Inferior parietal cortex (tissue), 1 donor: ENCODE results near the gene HOXB1.
"Not testable (repeated sequence)": the region's sequence is repeated elsewhere in the genome, so short reads cannot be mapped to it uniquely, and the experiment has no call there.

ENCODE experiments used
- DNase-seq: peaks from one replicate; pipeline ENCODE4 v3.0.0-alpha.2; 2016; ENCODE audit errors: extremely low spot score

The HOXB1 gene

DNA sequence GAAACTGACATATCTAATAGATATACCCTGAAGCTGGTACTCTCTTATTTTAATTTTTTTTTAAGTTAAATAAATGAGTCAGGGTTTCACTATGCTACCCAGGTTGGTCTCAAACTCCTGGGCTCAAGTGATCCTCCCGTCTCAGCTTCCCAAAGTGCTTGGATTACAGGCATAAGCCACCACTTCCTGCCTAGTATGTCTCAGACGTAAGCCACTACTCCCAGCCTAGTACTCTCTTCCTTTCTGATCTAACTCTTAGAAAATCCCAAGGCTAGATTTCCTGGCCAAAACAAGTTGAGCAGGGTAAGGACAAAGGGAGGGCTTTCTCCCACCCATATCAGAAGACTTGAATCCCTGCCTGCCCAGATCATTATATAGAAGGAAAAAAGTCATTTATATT is 33.7 kb downstream of the HOXB1 start:
- no peak for DNase-seq

DNA sequence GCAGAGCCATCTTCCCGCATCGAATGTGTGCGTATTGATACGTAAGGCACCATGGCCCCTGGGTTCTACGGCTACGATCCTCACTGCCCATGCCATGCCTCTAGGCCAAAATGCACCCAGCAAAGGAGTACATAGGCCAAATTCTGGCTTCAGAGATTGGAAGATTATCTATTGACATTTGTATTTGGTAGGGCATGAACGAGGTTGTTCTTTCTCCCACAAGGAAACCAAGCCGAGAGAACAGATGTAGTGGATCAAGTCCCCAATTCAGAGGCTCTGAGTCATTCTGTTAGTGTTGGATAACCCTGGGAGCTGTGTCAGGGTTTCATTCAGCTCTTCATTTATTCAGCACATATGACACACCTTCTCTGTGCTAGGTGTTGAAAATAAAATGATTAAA is 36.5 kb downstream of the HOXB1 start:
- DNase-seq = no peak

DNA sequence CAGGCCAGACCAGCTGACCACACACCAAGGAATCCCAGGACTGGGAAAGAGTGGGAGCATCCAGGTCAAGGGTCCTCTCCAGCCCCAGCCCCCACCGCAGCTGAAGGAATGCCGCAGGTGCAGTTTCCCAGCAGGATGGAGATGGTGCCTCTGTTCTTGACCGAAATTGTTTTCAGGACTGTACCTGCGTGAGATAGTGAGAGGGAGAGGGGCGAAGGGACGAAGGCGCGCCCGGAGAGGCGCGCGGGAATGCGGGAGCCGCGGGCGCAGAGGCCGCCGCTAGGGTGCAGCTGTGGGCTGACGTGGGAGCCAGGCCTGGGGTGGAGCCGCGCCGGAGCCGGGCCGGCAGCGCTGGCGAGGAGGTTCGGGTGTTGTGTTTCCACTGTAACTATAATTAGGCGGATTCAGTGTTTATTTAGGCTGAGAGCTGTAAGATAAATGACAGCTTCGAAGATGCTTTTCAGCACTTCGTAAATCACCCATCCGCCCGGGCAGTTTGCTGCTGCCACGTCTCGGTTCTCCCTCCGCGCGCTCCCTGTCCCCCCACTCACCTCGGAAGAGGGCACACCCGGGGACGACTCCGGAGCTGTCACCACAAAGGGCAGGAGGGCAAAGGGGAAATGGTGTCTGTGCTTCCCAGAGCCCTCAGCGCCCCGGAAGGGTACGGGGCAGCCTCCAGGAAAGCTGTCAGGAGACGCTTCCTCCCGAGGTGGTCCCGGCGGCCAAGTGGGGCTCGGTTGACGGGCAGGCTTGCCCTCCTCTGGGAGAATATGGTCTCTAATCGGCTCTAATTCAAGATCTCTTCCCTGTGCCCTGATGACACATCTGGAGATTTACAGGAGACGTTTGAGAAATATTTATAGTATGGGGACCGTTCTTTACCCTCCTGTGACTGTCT is 38.2 kb downstream of the HOXB1 start:
- DNase-seq = no peak

DNA sequence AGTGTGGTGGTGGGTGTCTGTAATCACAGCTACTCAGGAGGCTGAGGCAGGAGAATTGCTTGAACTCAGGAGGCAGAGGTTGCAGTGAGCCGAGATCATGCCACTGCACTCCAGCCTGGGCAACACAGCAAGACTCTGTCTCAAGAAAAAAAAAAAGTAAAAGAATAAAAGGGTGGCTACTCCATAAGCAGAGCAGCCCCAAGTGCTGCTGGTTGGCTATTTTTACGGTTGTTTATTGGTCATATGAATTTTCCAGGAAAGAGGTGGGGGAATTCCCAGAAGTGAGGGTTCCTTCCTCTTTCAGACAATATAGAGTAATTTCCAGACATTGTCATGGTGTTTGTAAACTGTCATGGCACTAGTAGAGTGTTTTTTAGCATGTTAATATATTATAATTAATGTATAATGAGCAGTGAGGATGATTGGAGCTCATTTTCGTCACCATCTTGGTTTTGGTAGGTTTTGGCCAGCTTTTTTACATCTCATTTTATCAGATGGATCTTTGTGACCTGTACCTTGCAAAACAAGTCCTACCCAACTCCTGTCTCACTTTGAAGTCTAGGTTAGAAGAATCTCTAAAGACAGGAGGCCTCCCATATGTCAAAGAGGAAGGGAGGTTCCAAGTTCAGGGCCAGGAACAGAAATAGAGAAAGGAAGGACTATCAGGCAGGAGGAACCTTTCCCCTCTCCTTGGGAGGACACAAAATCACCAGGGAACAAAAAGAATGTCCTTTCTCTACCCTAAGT is 39.1 kb downstream of the HOXB1 start:
- DNase-seq = no peak

DNA sequence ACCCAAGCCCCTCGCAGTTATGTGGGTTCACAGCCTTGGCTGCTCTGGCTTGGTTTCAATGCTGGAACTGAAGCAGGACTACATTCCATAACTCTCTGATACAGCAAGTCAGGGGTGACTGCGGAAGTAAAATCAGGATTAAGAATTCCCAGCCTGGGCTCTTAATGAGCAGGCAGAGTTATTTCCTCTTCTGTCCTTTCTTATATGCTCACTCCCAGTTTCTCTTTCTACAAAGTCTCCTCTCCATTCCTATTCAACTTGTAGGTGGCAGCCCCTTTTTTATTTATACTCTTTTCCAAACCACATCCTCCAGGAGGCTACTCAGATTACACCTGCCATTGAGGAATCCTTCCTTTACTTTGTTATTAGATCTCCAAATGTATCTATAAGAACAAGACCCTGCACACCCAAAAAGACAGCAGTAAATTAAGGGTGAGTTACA is 40.3 kb downstream of the HOXB1 start:
- DNase-seq = no peak

DNA sequence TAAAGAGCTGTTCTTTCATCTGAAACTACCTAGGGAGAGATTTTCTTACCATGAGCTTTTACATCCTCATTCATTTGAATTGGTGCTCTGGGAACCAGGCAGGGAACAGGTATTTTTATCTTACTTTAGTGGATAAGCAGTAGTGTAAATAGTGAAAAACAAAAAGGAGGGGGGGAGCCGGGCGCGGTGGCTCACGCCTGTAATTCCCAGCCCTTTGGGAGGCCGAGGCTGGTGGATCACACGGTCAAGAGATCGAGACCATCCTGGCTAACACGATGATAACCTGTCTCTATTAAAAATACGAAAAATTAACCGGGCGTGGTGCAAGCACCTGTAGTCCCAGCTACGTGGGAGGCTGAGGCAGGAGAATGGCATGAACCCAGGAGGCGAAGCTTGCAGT is 41.0 kb downstream of the HOXB1 start:
- DNase-seq = no peak

DNA sequence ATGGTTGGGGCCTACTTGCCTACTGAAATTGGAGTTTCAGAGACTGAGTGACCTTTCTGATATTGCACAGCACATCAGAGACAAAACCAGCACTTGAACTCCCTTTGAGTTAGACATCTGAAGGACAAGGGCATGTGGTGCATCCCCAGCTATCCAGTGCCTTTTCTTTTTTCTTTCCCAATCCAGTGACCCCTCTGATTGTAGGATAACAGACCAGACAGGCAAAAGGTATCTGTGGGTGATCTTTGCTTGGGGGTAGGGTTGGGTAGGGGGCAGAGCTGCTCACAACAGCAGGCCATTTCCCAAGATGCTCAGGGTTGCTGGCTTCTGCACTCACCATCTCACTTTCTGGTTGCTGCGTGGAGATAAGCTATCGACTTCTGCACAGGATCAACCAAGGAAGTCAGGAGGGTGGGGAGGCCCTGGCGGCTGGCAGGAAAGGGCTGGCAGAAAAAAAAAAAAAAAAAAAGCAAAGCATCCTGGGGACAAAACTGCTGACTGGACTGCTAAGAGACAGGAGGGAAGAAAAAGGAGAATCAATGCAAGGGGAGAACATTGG is 42.2 kb downstream of the HOXB1 start:
- no peak for DNase-seq

DNA sequence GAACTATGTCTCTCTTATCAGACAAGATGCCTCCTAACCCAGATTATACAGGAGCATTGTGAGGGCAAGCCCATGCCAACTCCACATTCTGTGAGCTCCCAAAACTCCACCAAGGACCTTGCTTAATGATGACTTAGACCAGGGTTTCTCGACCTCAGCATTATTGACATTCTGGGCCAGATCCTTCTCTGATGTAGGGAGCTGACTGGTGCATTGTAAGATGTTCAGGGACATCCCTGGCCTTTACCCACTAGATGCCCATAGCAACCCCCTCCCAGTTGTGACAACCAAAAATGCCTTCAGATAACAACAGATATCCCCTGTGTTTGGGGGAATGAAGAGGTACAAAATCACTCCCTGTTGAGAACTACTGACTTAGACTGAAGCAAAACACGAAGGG is 43.6 kb downstream of the HOXB1 start:
- no peak for DNase-seq

DNA sequence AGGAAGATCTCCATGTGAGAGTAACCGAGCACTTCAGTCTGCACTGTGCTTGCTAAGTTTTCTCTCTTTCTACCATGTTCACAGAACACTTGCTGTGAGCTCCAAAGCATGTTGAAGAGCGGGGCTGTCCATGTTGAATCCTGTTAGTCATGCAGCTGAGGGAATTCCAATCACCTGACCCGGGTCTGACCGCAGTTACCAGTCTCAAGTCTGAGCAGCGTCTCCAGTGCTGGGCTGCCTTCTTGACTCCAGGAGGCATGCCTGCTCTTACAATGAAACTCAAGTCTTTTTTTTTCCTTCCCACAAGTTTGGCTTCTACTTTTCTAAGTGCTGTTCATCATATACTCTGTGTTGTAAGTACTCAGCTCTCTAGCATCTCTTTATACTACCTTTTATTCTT is 44.3 kb downstream of the HOXB1 start:
- DNase-seq = no peak

DNA sequence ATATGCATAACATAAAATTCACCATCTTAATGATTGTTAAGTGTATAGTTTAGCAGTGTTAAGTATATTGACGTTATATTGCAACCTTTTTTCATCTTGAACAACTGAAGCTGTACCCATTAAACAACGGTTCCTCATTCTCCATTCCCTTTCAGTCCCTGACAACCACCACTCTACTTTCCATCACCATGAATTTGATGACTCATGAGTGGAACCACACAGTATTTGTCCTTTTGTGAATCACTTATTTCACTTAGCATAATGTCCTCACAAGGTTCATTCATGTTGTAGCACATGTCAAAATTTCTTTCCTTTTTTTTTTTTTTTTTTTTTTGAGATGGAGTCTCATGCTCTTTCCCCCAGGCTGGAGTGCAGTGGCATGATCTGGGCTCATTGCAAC is 46.0 kb downstream of the HOXB1 start:
- no peak for DNase-seq

DNA sequence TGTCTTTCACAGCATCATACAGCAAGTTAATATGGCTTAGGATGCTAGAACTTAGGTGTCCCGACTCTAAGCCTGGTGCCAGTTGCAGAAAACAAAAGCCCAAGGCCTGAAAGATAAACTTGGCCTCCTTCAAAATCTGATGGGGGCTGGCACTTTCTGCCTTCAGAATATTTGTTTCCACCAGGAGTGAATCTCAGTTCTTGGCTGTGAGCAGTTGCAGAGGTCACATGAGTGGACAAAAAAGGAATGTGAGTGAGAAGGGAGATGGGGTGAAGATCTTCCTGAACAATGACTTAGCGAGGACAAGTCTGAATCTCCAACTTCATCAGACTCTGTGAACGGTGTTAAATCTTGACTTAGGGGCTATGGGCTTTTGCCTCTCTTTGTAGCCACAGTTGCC is 46.6 kb downstream of the HOXB1 start:
- DNase-seq = no peak

DNA sequence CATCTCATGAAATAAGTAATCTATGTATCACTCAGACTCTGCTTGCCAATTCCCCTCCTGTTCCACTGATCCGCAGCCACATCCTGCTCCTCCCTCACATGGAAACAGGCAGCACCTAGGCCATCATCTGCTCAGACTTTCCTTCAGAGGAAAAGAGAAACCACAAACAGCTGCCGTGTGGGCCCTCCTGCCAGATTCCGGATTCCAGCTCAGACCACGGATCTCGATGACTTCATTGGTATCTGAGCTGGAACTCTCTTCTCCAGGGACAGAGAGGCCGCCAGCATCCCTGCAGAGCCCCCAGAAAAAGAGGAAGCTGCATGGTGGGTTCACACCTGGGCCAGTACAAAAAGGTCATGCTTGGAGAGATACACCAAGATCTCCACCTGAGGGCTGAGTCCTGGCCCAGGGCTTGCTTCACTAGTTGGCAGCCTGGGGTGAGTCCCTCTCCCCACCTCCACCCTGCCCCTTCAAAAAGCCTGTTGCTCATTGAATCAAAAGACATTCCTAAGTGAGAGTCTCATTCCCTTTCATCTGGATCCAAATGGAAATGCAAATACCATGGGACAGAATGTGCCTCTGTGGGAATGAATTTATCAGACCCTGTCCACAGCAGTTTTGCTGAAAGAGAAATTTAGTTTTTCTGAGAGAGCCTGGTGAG is 47.2 kb downstream of the HOXB1 start:
- DNase-seq = no peak

DNA sequence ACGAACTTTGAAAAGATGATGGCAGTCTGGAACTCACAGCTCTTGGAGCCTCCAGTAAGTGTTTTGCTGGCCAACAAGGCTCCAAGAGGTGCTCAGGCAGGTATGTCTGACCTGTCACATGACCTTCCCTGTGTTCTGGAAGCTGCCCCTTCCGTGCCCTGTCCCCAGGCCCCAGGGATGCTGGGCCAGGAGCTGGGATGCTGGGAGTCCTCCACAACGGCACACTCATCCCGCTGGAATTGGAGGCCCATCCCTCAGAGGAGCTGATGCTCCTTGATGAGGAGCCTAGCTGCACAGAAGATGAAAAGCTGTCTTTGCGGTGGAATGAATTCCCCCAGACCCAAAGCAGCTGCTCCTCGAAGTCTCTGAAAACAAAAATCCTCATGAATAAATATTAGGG is 47.8 kb downstream of the HOXB1 start:
- DNase-seq = no peak

DNA sequence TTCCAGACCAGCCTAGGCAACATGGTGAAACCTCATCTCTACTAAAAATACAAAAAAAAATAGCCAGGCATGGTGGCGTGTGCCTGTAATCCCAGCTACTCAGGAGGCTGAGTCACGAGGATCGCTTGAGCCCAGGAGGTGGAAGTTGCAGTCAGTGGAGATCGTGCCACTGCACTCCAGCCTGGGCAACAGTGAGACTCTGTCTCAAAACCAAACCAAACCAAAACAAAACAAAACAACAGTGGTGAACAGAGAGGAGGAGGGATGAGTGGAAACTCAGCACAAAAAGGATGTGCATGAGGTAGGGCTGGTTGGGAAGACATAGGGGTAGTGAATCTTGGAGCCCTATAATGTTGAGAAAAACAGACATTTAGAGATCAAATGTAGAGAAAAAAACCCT is 48.5 kb downstream of the HOXB1 start:
- DNase-seq = not testable (repeated sequence)

DNA sequence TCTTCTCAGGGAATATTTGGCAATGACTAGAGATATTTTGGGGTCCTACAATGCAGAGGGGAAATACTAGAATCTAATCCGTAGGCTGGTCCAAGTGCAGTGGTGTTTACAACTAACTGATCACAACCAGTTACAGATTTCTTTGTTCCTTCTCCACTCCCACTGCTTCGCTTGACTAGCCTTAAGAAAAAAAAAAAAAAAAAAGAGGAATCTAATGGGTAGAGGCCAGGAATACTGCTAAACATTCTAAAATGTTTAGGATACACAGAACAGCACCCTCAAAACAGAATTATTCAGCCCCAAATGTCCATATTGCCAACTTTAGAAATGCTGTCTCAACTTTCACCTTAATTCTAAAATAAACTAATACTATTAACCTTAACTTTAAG is 51.8 kb downstream of the HOXB1 start:
- DNase-seq = no peak
